NK-92 (cell line): Measurements from ENCODE around the gene TAGLN3.

Experiments used
- DNase-seq: peaks from one replicate; lab custom pipeline; 2025; ENCODE audit not compliant: unreplicated experiment; lab: John Stamatoyannopoulos, UW

The TAGLN3 gene

DNA sequence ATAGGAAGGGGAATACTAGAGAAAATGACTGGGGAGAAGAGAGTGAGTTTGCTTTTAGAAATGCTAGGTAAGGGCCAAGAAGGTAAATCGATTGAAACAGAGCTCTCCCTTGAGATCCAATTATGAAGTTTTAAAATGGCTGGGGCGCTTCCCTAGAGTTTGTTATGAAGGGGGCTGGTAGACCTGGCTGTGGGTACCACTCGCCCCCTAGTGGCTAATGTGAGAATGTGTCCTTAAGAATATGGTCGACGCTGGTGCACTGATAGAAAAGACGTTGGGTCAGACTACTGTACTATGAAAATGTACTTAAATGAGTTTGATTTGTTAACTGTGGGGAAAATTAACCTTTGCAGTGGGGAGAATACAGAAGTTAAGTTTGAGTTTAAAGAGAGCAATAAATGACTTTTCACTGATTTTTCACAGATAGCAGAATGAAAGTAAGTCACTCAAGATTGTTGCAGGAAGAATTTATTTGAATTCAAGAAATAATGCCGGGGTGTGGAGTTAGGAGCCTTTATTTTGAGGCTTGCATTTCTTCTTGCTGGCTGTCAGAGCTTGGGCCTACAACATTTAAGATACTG, 45.0 kb downstream of the TAGLN3 start:
- no peak for DNase-seq

DNA sequence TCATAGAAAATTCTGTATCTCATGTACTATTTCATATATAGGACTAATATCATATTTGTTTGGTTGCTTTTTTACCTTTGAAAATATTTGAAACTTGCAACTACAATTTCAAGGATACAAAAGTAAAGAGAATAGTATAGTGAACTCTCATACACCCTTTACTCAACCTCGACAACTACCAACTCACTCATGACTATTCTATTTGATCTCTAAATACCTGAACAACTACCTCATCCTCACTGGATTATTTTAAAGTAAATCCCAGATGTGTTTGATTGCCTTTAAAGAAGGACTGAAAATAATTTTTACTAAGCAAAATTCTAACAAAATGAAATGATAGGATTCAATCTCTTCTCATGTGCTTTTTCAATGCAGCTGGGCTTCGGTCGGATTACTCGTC, 47.9 kb downstream of the TAGLN3 start:
- no peak for DNase-seq

DNA sequence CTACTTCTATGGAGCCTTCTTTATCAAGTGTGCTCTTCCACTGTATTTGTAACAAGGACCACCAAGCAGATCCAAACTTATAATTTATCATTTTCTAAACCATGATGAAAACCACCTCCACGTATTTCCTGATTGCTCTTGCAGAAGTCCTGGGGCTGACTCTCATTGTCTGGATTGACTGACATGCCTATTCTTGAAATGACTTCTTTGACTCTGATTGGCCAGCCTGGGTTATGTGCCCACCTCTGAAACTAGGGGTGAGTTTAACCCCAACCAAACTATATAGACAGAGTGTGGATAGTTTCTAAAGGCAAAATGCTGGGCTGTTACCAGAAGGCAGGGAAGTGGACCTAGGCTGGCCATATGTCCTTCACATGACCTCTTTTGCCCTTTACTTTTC, 48.5 kb downstream of the TAGLN3 start:
- DNase-seq: no peak

DNA sequence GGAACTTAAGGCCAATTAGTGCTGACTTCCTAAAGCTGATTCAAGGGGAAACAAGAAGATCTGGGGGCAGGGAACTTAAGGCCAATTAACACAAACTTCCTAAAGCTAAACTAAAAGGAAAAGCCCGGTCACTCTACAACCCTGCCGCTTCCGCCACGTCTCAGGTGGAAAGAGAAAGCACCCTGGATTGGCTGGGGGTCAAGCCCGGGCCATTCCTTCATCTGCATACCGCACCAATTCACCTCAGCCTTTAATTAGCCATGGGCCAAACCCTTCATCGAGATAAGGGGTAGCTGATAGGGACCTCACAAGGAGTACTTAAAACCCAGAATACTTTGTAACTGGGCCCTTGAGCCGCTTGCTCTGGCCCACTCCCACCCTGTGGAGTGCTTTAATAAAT, 50.2 kb downstream of the TAGLN3 start:
- DNase-seq: no peak

DNA sequence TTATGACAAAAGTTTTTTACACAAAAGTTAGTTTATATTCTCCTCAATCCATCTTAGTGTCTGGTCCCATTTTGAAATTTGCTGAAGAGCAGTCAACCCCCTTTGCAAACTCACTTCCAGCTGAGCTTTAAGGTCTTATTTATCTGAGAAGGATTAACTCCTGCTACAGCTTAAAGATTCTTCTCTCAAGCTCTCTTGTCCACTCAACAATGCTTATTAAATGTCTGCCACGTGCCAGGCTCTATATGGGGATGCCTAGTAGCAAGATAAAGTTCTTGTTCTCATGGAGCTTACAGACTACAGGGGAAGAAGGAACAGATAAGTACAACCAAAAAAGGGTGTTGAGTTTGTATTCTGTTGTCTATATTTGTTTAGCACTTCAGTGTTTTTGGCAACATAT, 54.5 kb downstream of the TAGLN3 start:
- DNase-seq: no peak

DNA sequence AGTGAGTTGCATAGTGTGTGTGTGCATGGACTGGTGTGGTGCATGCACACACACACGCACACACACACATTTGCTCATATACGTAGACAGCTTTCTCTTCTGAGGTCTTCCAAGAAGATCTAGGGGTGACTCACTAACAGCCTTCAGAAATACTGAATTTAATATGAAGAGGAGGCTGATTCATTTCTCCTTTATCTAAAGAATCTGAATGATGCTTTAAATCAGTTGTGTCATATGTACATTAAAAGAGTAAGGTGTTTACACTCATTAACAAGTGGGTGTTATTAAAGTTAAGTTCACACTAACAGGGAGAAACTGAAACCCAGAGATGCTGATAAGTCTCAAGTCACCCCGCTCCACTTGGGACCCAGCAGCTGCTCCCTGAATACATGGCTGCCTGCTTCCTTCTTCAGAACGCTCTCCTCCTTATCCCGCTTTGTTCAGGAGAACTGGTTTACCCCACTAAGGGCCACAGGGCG, 57.8 kb downstream of the TAGLN3 start:
- no peak for DNase-seq

DNA sequence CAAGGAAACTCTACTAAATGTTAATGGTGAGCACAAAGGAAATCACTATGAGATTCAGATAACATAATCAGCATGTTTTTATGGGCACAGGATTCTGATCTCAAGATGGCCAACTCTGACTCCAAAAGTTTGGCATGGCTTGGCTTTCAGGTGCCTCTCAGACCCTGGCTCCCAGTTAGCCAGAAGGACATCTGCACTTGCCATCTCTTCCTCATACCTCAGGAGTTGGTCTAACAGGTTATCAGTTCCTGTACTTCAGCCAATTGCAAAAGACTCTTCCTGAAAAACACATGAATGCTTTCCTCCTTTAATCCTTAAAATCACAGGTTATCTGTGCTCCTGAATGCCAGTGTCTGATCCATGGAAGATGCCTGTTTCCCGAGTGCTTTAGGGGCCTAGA, 60.8 kb downstream of the TAGLN3 start:
- DNase-seq: no peak

DNA sequence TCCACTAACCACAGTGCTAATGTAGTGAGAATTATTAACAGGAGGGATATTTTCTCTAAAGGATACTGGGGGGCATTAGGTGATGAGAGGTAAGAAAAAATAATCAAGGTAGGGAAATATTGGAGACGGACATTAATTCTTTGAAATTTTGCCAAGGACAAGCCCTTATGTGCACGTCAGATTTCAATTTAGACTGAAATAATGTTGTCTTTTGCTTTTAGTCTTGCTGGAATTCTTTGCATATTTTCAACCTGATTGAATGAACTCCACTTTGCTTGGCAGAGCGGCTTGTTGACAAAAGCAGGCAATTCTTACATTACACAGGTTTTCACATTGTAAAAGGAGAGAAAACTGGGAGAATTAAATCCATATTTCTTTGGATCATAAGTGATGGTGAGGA, 62.4 kb downstream of the TAGLN3 start:
- no peak for DNase-seq
